ENCODE measurements around the gene PER1.

DNA sequence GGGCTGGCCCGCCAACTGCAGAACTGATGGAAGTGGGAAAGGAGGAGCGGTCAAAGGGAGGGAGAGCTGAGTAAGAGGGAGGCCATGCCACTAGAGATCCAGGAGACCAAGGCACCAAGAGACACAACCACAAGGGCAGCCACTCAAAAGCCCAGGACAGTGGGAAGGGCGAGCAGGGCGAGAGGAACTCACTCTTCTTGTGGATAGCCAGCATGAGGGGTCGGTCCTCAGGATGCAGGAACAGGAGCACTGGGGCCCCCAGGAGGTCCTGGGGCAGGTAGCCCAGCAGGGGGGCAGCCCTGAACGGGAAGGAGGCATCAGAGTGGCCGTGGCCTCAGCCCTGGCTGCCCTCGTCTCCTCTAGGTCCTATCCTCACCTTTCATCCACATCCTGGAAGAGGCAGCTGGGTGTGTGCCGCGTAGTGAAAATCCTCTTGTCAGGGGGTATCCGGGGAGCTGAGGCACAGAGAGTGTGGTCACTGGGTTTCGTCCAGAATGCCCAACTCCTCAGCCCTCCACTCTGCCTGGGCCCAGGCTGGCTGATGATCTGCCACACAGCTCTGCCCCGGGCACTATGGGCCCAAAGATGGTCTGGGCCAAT, 4.3 kb downstream of the PER1 start:
- no peak for TF ChIP-seq EZH2 (IDR thresholded peaks at IDR 0.05; ENCODE audit: borderline replicate concordance, low read depth, low read length, poor library complexity, severe bottlenecking)
- TF ChIP-seq, protein P1, sequence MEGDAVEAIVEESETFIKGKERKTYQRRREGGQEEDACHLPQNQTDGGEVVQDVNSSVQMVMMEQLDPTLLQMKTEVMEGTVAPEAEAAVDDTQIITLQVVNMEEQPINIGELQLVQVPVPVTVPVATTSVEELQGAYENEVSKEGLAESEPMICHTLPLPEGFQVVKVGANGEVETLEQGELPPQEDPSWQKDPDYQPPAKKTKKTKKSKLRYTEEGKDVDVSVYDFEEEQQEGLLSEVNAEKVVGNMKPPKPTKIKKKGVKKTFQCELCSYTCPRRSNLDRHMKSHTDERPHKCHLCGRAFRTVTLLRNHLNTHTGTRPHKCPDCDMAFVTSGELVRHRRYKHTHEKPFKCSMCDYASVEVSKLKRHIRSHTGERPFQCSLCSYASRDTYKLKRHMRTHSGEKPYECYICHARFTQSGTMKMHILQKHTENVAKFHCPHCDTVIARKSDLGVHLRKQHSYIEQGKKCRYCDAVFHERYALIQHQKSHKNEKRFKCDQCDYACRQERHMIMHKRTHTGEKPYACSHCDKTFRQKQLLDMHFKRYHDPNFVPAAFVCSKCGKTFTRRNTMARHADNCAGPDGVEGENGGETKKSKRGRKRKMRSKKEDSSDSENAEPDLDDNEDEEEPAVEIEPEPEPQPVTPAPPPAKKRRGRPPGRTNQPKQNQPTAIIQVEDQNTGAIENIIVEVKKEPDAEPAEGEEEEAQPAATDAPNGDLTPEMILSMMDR (conservative IDR thresholded peaks at IDR 0.05; ENCODE audit: low read depth, low read length), result no peak

All from A673 (cell line).